ENCODE measurements around the gene TSTD1. TPM values are rescaled to one million over a fixed set of nuclear protein-coding genes. Genes with fewer than 3 reads are reported as not detected.
A peak's percentile ranks its signal among the peaks of the same experiment; 100 is the strongest.

The TSTD1 gene
- total RNA-seq, 1 donor from 2014 or later = 24.2 TPM

DNA sequence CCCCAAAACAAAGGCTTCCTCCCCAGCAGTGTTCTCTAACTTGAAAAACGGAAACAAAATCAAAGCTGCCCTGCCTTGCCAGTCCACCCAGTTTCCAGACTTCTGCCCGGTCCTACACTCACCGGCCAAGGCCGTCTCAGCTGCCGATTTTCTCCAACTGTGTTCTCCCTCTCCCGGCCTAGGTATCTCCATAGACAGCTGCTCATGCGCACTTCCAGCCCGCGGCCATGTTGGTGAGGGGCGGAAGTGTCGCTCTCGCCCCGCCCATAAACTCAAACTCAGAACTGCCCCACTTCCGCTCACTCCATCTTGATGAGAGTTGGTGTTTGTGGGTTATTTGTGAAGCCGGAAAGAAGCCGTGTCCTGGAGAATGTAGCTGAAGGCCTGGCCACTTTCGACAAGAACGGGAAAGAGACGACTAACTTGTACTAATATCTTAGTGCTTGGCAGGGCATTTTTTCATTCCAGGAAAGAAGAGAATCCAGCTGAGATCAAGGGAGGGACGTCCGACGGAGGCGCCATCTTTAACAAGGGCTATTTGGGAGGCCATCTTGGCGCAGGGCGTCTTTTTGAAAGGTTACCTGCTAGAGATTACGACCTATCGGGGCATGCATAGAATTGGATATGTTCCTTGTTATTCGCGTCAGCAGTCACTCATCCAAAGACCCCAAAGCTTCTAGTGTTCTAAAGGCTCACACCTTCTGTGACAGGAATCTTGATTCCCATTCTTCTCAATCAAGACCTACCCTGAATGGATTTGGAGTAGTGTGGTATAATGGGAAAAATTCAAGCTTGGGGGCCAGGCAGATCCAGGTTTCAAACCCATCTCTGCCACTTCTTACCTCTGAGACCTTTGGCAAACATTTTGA lies 7.2 kb upstream of the TSTD1 start, which contains the start of gene USF1:
TSS of gene USF1 (minus strand) at position 242 of the 869 bp plus-strand sequence. CDS start 2,702 bp downstream, outside the sequence.
- peak; percentile 91 for DNase-seq
- peaks cover 17% of the 10 kb centered on the region for H3K36me3 Mint-ChIP-seq (ENCODE audit: unreplicated experiment)
- H3K27ac Mint-ChIP-seq (ENCODE audit: unreplicated experiment) = peak within 1 kb of the TSS; percentile 100
- peaks cover 20% of the 10 kb centered on the region for H3K27me3 Mint-ChIP-seq (ENCODE audit: unreplicated experiment)
- peaks cover 13% of the 10 kb centered on the region for H3K9me3 Mint-ChIP-seq (ENCODE audit: unreplicated experiment)
- peak within 1 kb of the TSS; percentile 97 for H3K4me3 Mint-ChIP-seq (ENCODE audit: unreplicated experiment)
- peaks cover 9% of the 10 kb centered on the region for H3K4me1 Mint-ChIP-seq (ENCODE audit: low read depth, unreplicated experiment)
- TF ChIP-seq, protein P1, sequence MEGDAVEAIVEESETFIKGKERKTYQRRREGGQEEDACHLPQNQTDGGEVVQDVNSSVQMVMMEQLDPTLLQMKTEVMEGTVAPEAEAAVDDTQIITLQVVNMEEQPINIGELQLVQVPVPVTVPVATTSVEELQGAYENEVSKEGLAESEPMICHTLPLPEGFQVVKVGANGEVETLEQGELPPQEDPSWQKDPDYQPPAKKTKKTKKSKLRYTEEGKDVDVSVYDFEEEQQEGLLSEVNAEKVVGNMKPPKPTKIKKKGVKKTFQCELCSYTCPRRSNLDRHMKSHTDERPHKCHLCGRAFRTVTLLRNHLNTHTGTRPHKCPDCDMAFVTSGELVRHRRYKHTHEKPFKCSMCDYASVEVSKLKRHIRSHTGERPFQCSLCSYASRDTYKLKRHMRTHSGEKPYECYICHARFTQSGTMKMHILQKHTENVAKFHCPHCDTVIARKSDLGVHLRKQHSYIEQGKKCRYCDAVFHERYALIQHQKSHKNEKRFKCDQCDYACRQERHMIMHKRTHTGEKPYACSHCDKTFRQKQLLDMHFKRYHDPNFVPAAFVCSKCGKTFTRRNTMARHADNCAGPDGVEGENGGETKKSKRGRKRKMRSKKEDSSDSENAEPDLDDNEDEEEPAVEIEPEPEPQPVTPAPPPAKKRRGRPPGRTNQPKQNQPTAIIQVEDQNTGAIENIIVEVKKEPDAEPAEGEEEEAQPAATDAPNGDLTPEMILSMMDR (IDR thresholded peaks at IDR 0.05; ENCODE audit: partially characterized antibody, unreplicated experiment) = no peak

DNA sequence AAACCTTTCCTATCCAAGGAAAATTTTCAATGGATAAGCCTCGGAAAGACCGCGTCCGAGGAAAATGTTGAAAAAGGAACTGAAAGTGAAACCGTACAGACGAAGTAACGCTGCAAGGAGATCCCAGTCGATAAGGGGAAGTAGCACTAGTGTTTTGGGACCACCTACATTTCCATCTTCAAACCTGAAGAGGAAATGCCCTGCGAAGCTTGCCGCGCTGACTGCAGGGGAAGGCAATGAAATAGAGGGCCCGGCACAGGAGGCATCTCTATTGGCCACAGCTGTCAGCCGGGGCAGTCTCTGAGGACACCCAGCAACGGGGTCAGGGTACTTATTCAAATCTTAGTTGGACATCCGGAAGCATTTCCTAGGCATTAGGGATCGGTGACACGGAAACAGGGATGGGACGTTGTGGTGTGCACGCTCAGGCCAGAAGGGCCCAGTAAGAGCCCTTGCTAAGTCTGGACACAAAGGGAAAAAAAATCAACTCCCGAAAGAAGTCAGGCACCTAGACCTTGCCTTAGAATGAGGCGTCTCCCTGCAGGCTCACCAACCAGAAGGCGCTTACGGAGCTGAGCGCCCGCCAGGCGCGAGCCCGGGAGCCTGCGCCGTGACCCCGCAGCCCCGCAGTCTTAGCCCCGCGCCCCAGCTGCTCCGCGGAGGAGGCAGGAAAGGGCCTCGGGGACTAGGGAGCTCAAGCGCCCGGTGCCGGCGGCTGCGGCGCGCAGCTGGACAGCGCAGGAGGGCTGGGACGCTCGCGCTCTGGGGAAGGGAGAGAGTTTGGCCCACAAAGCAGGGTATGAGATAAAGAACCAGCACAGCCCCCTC lies 6.4 kb upstream of the TSTD1 start:
- Mint-ChIP-seq H3K9me3 (ENCODE audit: unreplicated experiment) (peaks cover 13% of the 10 kb centered on the region), H3K4me3 (ENCODE audit: unreplicated experiment) (peak overlapping the region; percentile 97), H3K36me3 (ENCODE audit: unreplicated experiment) (peaks cover 17% of the 10 kb centered on the region), H3K27ac (ENCODE audit: unreplicated experiment) (peak overlapping the region; percentile 100), H3K27me3 (ENCODE audit: unreplicated experiment) (peaks cover 20% of the 10 kb centered on the region), H3K4me1 (ENCODE audit: low read depth, unreplicated experiment) (peaks cover 9% of the 10 kb centered on the region)
- peak; percentile 87 for DNase-seq
- TF ChIP-seq, protein P1 (IDR thresholded peaks at IDR 0.05; ENCODE audit: partially characterized antibody, unreplicated experiment) = no peak

DNA sequence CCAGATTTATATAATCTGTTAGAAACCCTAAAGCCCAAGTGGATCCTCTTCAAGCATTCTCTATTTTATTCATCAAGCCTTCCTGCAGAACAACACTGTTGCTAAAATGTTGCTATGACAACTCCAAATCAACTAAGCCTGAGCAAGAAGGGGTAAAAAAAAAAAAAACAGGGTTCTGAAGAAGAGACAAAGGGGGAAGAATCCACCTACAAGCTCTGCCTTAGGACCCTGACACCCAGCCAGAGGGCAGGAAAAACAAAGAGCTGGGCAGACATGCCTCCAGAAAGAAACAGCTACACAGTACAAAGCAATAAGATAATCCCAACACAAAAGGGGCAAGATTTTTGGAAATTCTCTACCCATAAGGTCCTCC lies 5.8 kb upstream of the TSTD1 start:
- DNase-seq = no peak
- peaks cover 13% of the 10 kb centered on the region for H3K9me3 Mint-ChIP-seq (ENCODE audit: unreplicated experiment)
- peak overlapping the region; percentile 97 for H3K4me3 Mint-ChIP-seq (ENCODE audit: unreplicated experiment)
- peak overlapping the region; percentile 100 for H3K27ac Mint-ChIP-seq (ENCODE audit: unreplicated experiment)
- H3K4me1 Mint-ChIP-seq (ENCODE audit: low read depth, unreplicated experiment) = peaks cover 12% of the 10 kb centered on the region
- peaks cover 17% of the 10 kb centered on the region for H3K36me3 Mint-ChIP-seq (ENCODE audit: unreplicated experiment)
- H3K27me3 Mint-ChIP-seq (ENCODE audit: unreplicated experiment) = peaks cover 22% of the 10 kb centered on the region
- TF ChIP-seq, protein P1 (IDR thresholded peaks at IDR 0.05; ENCODE audit: partially characterized antibody, unreplicated experiment) = no peak

DNA sequence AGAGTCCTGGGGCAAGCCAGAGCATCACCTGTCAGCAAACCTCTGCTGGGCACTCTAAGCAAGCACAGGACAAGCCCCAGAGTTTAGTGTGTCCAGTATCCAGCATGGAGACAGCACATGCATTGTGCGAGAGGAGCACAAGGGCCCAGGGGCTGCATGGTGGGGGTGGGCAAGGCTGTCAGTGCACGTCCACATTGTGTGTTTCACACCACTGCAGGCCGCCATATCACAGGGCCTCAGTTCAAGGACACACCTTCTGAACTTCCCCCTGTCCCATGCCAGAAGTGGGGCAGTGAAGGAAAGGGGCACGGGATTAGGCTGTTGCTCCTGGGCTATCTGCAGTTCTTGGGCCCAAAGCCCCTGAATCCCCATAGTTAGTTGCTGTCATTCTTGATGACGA lies 782 bp upstream of the TSTD1 start:
- Mint-ChIP-seq H3K9me3 (ENCODE audit: unreplicated experiment) (peaks cover 5% of the 10 kb centered on the region), H3K4me3 (ENCODE audit: unreplicated experiment) (peak overlapping the region; percentile 78), H3K4me1 (ENCODE audit: low read depth, unreplicated experiment) (peaks cover 15% of the 10 kb centered on the region)

More for the DNA sequence above, 782 bp upstream of the TSTD1 start:
- no peak for DNase-seq
- no peak overlapping the region for H3K27ac Mint-ChIP-seq (ENCODE audit: unreplicated experiment)
- peaks cover 9% of the 10 kb centered on the region for H3K27me3 Mint-ChIP-seq (ENCODE audit: unreplicated experiment)
- no peaks in the 10 kb centered on the region for H3K36me3 Mint-ChIP-seq (ENCODE audit: unreplicated experiment)
- TF ChIP-seq, protein P1 (IDR thresholded peaks at IDR 0.05; ENCODE audit: partially characterized antibody, unreplicated experiment) = no peak

Measured in glutamatergic neuron (in vitro differentiated cells).